NT2/D1 (cell line): ENCODE results near the gene C10orf53.

ENCODE experiments used
- SUZ12 ChIP-seq: IDR thresholded peaks from 2 replicates; pipeline ENCODE4 v1.6.1; 2011; ENCODE audit not compliant: insufficient read length, insufficient read depth; ENCODE audit errors: extremely low read depth
- ZNF274 ChIP-seq: IDR thresholded peaks from 2 replicates; pipeline ENCODE4 v1.6.1; 2011; ENCODE audit warnings: mild to moderate bottlenecking, low read depth, low read length

GRCh38 chr10:49700997-49701396, 21.5 kb downstream of the C10orf53 start:
- TF ChIP-seq ZNF274: no peak
- TF ChIP-seq SUZ12: no peak
